Measurements from ENCODE around the gene EXD3.

EXD3 gene

GRCh38 chr9:137358126-137358525, 64.8 kb downstream of the EXD3 start:
- Histone ChIP-seq H3K9ac (ENCODE audit: low read length) (no peak overlapping the region), H3K4me1 (ENCODE audit: control insufficient read depth, insufficient read depth, low read length) (no peaks in the 10 kb centered on the region), H3K27ac (ENCODE audit: low read depth, low read length) (no peak overlapping the region), H3K9me3 (ENCODE audit: control insufficient read depth, insufficient read depth, low read depth, low read length) (peaks cover 47% of the 10 kb centered on the region), H3K27me3 (ENCODE audit: control insufficient read depth, insufficient read depth, low read length) (no peaks in the 10 kb centered on the region), H3K36me3 (ENCODE audit: control insufficient read depth, insufficient read depth, low read length) (no peaks in the 10 kb centered on the region), H3K4me3 (ENCODE audit: low read depth, low read length) (no peak overlapping the region)

- Histone ChIP-seq H3K9ac (ENCODE audit: low read length) (no peak overlapping the region), H3K4me3 (ENCODE audit: low read depth, low read length) (no peak overlapping the region), H3K4me1 (ENCODE audit: control insufficient read depth, insufficient read depth, low read length) (no peaks in the 10 kb centered on the region), H3K36me3 (ENCODE audit: control insufficient read depth, insufficient read depth, low read length) (no peaks in the 10 kb centered on the region), H3K9me3 (ENCODE audit: control insufficient read depth, insufficient read depth, low read depth, low read length) (peaks cover 47% of the 10 kb centered on the region), H3K27ac (ENCODE audit: low read depth, low read length) (no peak overlapping the region), H3K27me3 (ENCODE audit: control insufficient read depth, insufficient read depth, low read length) (no peaks in the 10 kb centered on the region)
Observed at GRCh38 chr9:137357166-137357565, 65.8 kb downstream of the EXD3 start.

DNA sequence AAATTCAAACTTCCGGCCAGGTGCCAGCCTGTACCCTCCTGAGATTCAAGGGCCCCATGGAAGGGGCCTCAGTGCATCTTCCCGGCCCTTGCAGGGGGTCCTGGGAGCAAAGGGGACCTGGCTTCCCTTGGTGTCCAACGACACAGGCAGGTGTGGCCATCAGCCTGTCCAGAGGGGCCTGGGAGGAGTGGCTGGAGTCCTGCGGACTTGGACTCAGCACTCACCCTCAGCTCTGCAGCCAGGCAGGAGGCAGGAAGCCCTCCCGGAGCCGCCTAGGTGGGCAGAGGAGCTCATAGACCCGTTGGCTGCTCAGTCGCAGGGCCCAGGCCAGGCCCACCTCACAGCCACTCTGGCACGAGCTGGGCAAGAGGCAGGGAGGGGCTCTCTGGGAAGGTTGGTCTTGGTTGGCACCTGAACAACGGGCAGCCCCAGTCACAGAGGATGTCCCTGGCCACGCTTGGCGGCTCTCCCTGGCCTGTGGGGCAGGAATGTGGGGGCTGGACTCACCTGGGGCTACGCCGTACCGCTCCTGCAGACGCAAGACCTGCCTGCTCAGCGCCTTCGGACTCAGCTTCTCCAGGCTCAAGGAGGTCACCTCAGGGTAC, 67.1 kb downstream of the EXD3 start:
- peaks cover 47% of the 10 kb centered on the region for H3K9me3 ChIP-seq (ENCODE audit: control insufficient read depth, insufficient read depth, low read depth, low read length)
- no peak overlapping the region for H3K4me3 ChIP-seq (ENCODE audit: low read depth, low read length)
- H3K36me3 ChIP-seq (ENCODE audit: control insufficient read depth, insufficient read depth, low read length) = no peaks in the 10 kb centered on the region
- H3K27ac ChIP-seq (ENCODE audit: low read depth, low read length) = no peak overlapping the region
- no peak overlapping the region for H3K9ac ChIP-seq (ENCODE audit: low read length)
- no peaks in the 10 kb centered on the region for H3K27me3 ChIP-seq (ENCODE audit: control insufficient read depth, insufficient read depth, low read length)
- H3K4me1 ChIP-seq (ENCODE audit: control insufficient read depth, insufficient read depth, low read length) = no peaks in the 10 kb centered on the region

DNA sequence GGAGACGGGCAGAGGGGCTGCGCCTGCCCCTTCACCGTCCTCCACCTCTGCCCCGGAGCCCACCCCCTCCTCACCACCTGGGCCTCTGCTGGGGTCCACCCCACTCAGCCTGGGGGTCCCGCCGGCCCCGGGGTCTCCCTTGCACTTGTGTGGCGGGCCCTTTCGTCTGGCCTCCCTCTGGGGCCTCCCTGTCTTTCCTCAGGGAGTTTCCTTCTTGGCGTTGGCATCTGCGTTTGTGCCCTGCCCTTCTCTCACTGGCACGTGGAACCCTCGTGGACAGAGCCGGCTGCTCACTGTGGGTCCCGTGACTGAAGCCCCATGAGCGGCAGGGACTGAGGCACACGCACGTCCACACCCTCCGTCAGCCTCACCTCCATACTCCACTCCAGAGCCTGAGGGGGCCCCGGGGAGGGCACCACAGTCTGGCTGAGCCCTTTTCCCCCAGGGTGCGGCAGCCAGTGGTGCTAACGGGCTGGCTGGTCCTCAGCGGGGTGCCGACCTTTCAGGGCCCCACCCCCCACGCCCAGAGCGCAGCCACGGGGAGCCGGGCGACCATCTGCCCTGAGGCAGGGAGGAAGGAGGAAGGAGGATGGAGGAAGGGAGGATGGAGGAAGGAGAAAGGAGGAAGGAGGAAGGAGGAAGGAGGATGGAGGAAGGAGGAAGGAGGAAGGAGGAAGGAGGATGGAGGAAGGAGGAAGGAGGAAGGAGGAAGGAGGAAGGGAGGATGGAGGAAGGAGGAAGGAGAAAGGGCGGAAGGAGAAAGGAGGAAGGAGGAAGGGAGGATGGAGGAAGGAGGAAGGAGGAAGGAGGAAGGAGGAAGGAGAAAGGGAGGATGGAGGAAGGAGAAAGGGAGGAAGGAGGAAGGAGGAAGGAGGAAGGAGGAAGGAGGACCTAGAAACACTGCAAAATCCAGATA, 67.9 kb downstream of the EXD3 start:
- H3K9me3 ChIP-seq (ENCODE audit: control insufficient read depth, insufficient read depth, low read depth, low read length) = peaks cover 47% of the 10 kb centered on the region
- H3K27me3 ChIP-seq (ENCODE audit: control insufficient read depth, insufficient read depth, low read length) = no peaks in the 10 kb centered on the region
- no peak overlapping the region for H3K9ac ChIP-seq (ENCODE audit: low read length)
- H3K4me1 ChIP-seq (ENCODE audit: control insufficient read depth, insufficient read depth, low read length) = no peaks in the 10 kb centered on the region
- no peak overlapping the region for H3K4me3 ChIP-seq (ENCODE audit: low read depth, low read length)
- H3K36me3 ChIP-seq (ENCODE audit: control insufficient read depth, insufficient read depth, low read length) = no peaks in the 10 kb centered on the region
- no peak overlapping the region for H3K27ac ChIP-seq (ENCODE audit: low read depth, low read length)

GRCh38 chr9:137354153-137354844, 68.7 kb downstream of the EXD3 start:
- Histone ChIP-seq H3K27ac (ENCODE audit: low read depth, low read length) (no peak overlapping the region), H3K9ac (ENCODE audit: low read length) (no peak overlapping the region), H3K27me3 (ENCODE audit: control insufficient read depth, insufficient read depth, low read length) (no peaks in the 10 kb centered on the region), H3K36me3 (ENCODE audit: control insufficient read depth, insufficient read depth, low read length) (no peaks in the 10 kb centered on the region), H3K9me3 (ENCODE audit: control insufficient read depth, insufficient read depth, low read depth, low read length) (peaks cover 41% of the 10 kb centered on the region), H3K4me3 (ENCODE audit: low read depth, low read length) (no peak overlapping the region), H3K4me1 (ENCODE audit: control insufficient read depth, insufficient read depth, low read length) (no peaks in the 10 kb centered on the region)

- no peak overlapping the region for H3K4me3 ChIP-seq (ENCODE audit: low read depth, low read length)
- H3K27me3 ChIP-seq (ENCODE audit: control insufficient read depth, insufficient read depth, low read length) = no peaks in the 10 kb centered on the region; the same call in 1 of the 2 replicates
- peaks cover 43% of the 10 kb centered on the region for H3K9me3 ChIP-seq (ENCODE audit: control insufficient read depth, insufficient read depth, low read depth, low read length)
- H3K4me1 ChIP-seq (ENCODE audit: control insufficient read depth, insufficient read depth, low read length) = no peaks in the 10 kb centered on the region
- H3K9ac ChIP-seq (ENCODE audit: low read length) = no peak overlapping the region
- H3K36me3 ChIP-seq (ENCODE audit: control insufficient read depth, insufficient read depth, low read length) = no peaks in the 10 kb centered on the region
- no peak overlapping the region for H3K27ac ChIP-seq (ENCODE audit: low read depth, low read length)
Observed at GRCh38 chr9:137353223-137354152, 69.5 kb downstream of the EXD3 start.

GRCh38 chr9:137352511-137353222, 70.3 kb downstream of the EXD3 start:
- no peak overlapping the region for H3K4me3 ChIP-seq (ENCODE audit: low read depth, low read length)
- H3K27ac ChIP-seq (ENCODE audit: low read depth, low read length) = no peak overlapping the region
- no peaks in the 10 kb centered on the region for H3K36me3 ChIP-seq (ENCODE audit: control insufficient read depth, insufficient read depth, low read length)
- H3K9me3 ChIP-seq (ENCODE audit: control insufficient read depth, insufficient read depth, low read depth, low read length) = peaks cover 38% of the 10 kb centered on the region
- H3K27me3 ChIP-seq (ENCODE audit: control insufficient read depth, insufficient read depth, low read length) = no peaks in the 10 kb centered on the region; the same call in 1 of the 2 replicates
- H3K9ac ChIP-seq (ENCODE audit: low read length) = no peak overlapping the region
- H3K4me1 ChIP-seq (ENCODE audit: control insufficient read depth, insufficient read depth, low read length) = no peaks in the 10 kb centered on the region

DNA sequence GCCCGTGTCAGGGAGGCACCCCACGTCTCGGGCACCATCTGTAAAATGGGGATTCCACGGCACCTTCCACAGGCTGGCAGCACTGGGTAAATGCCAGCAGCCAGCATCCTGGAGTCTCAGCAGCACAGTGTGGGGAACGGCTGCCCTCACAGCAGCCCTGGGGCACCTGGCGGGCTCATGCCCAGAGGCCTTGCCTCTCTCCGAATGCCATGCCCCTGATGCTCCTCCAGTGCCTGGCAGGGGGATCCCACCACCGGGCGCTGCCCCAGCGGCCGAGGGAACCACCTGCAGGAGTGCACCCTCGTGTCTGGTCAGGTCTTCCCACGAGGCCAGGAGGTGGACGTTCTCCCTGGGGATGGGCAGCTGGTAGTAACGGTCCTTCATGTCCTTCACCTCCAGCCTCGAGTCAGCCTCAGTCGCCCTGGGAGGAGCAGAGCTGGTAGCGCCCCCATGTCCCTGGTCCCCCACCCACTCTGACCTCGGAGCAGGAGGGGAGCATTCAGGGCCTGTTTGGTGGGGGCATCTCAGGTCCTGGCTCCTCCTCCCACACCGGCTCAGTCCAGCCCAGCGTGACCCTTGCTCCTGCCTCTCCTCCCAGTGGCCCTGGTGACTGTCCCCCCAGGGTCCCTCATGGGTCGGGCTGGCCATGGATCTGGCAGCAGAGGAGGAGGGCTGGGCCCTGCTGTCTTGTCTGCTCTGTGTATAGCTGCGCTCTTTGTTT, 71.0 kb downstream of the EXD3 start:
- Histone ChIP-seq H3K27ac (ENCODE audit: low read depth, low read length) (no peak overlapping the region), H3K4me1 (ENCODE audit: control insufficient read depth, insufficient read depth, low read length) (no peaks in the 10 kb centered on the region), H3K4me3 (ENCODE audit: low read depth, low read length) (no peak overlapping the region), H3K36me3 (ENCODE audit: control insufficient read depth, insufficient read depth, low read length) (no peaks in the 10 kb centered on the region), H3K27me3 (ENCODE audit: control insufficient read depth, insufficient read depth, low read length) (no peaks in the 10 kb centered on the region; the same call in 1 of the 2 replicates), H3K9ac (ENCODE audit: low read length) (no peak overlapping the region), H3K9me3 (ENCODE audit: control insufficient read depth, insufficient read depth, low read depth, low read length) (peaks cover 37% of the 10 kb centered on the region)

GRCh38 chr9:137350696-137351584, 72.0 kb downstream of the EXD3 start:
- Histone ChIP-seq H3K36me3 (ENCODE audit: control insufficient read depth, insufficient read depth, low read length) (no peaks in the 10 kb centered on the region), H3K4me3 (ENCODE audit: low read depth, low read length) (no peak overlapping the region), H3K4me1 (ENCODE audit: control insufficient read depth, insufficient read depth, low read length) (no peaks in the 10 kb centered on the region), H3K9ac (ENCODE audit: low read length) (no peak overlapping the region), H3K27me3 (ENCODE audit: control insufficient read depth, insufficient read depth, low read length) (no peaks in the 10 kb centered on the region; the same call in 1 of the 2 replicates), H3K27ac (ENCODE audit: low read depth, low read length) (no peak overlapping the region), H3K9me3 (ENCODE audit: control insufficient read depth, insufficient read depth, low read depth, low read length) (peaks cover 33% of the 10 kb centered on the region)
